GM21723 (cell line): Measurements from ENCODE around the gene CASZ1.

Experiments used
- ATAC-seq: cut with Tn5 transposase; IDR thresholded peaks from one replicate; pipeline ENCODE4 v1.9.1; 2021; ENCODE audit warnings: mild to moderate bottlenecking, moderate library complexity; ENCODE audit not compliant: unreplicated experiment

Gene CASZ1

DNA sequence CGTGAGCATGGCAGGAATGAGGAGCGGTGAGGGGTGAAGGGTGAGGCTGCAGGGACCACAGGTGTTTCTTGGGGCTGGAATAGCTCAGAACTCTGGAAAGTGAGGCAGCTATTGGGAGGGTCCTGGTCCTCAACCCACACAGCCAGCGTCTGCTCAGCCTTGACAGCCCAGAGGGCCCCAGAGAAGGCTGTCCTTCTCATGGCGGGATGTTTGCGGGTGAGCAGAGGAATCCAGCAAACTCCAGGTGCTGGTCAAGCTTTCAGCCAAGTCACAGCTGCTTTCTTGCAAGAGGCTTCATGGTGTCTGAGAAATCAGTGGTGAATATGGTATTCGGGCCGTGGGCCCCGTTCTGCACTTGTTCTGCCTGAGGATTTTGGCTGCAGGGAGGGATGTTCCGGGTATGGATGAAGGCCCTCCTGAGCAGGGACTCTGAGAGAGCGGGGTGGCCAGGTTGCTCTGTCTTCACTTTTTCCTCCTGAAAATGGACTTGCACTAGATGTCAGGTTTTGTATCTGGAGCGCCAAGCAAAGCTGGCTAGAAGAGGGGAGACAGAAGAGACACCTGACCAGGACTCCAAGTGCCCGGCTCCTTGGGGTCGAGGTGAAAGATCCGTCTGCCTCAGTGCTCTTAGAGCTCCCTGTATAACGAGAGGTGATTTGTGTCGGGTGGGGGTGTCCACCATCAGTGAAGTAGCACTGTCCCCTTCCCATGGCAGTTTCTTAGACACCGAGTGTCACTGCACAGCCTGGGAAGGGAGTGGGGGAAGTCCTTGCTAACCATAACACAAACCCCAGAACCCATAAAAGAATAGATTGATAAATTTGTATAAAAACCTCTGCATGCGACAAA lies 181.8 kb downstream of the CASZ1 start:
- no peak for ATAC-seq

DNA sequence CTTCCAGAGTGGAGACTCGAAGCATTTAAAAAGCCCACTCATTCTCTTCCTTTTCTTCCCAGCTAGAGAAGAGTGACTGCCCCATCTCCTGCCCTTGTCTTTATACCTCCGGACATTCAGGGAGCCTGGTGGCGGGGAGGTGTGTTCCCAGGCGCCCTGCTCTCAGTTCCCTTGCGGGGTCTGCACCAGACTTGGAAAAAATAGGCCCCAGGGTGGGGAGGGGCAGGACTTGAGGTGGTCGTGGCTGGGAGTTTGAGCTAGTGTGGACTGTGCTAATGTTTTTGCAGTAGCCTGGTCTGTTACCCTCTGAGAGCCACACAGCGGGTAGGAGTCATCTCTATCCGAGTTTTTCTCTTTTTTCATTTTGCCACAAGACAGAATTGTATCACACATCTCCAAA lies 182.6 kb downstream of the CASZ1 start:
- ATAC-seq = no peak

DNA sequence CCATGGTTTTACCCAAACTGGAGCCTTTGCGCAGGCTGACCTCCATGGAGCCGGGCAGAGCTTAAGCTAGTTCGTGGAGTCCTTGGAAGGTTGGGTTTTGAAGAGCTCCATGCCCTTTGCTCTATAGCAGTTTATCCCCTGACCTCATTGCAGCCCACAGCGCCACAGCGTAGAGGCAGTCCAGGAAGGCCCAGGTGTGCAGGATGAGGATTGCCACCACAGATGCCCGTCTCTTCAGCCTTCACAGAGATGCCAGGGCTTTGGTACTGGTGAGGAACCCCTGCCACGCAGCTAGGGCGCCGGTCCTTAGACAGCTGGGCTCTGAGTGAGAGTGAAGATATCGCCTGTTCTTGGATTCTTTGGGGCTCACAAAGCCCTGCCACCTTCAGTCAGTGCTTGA lies 183.1 kb downstream of the CASZ1 start:
- ATAC-seq = no peak

DNA sequence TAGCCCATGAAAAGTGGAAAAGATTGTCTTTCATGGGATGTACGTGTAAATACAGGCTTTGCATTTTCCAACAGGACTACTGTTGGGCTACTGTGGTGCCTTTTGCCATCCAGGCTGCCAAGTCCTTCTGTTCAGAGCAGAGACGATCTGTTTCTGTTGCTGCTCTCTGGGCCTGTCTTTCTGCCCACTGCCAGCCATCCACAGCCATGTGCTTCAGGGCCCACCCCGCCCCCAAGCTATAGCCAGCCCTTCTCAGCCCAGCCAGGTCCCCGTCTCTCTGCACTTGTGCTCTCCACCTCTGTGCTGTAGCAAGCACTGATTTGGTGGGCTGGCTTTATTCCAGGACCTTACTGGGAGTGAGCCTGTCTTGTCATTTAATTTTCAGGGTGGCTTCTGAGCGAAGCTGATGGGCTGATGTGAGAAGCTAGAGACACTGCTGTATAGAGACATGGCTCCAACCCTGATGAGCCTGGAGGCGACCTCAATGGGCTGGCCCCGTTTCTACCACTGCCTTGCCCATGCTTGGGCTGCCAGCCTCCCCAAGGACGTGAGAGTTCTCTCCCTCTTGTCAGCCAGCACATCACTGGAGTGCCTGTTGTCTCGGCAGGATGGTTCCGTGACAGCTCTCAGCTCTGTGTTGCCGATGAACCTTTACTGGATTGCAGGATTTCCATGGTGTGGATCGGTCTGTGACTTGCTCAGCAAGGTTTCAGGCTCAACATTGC lies 183.8 kb downstream of the CASZ1 start:
- ATAC-seq = no peak

DNA sequence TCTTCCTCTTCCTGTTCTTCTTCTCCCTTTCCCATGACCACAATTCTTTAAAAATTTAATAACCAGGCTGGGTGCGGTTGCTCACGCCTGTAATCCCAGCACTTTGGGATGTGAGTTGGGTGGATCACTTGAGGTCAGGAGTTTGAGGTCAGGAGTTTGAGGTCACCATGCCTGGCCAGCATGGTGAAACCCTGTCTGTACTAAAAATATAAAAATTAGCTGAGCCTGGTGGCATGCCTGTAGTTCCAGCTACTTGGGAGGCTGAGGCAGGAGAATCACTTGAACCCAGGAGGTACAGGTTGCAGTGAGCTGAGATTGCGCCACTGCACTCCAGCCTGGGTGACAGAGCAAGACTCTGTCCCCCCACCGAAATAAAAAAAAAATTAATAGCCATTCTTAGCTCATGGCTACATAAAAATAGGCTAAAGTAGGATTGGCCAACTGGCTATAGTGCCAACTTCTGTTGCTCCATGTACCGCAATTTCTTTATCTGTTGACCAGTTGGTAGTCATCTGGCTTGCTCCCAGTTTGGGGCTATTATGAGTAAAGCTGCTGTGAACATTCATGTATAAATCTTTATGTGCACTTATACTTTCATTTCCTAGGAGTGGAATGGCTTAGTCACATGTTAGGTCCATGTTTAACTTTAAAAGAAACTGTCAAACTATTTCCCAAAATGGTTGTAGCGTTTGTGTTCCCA lies 185.4 kb downstream of the CASZ1 start:
- no peak for ATAC-seq

DNA sequence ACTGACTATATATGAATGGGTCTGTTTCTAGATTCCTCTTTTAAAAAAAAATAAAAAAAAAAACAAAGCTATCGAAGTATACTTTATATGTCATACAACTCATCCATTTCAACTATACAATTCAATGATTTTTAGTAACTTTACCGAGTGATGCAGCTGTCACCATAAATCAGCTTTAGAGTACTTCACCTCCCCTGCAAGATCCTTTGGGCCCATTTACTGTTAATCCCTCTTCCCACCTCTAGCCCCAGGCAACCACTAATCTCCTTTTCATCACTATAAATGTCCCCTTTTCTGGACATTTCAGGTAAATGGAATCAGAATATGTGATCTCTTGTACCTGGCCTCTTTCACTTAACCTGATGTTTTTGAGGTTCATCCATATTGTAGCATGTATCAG lies 187.8 kb downstream of the CASZ1 start:
- ATAC-seq = no peak

DNA sequence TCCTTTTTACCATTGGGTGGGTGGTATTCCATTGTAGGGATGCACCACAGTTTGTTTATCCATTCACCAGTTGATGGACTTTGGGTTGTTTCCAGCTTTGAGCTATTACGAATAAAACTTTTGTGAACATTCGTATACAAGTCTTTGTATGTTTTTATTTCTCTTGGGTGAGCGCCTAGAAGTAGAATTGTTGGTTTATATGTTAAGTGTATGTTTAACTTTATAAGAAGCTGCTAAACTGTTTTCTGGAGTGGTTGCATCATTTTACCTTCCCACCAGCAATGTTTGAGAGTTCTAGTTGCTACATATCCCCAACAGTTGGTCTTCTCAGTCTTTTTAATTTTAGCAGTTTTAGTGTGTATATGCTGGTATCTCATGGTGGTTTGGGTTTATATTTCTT lies 189.2 kb downstream of the CASZ1 start:
- ATAC-seq = no peak

DNA sequence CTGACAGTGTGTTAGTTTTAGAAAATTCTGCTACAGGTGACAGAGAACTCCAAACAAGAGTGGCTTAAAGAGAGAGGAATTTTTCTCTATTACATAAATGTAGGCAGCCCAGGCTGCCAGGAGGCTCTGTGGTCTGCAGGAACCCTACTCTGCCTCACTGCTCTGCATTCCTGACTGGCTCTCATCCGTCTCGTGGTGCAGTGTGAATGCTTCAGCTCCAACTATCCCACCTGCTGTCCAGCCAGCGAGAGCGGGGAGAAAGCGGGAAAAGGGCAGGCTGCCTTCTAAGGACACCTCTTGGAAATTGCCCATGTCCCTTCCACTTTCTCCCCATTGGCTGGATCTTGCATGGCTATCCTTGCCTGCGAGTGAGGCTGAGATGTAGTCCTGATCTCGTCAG lies 190.4 kb downstream of the CASZ1 start:
- no peak for ATAC-seq

DNA sequence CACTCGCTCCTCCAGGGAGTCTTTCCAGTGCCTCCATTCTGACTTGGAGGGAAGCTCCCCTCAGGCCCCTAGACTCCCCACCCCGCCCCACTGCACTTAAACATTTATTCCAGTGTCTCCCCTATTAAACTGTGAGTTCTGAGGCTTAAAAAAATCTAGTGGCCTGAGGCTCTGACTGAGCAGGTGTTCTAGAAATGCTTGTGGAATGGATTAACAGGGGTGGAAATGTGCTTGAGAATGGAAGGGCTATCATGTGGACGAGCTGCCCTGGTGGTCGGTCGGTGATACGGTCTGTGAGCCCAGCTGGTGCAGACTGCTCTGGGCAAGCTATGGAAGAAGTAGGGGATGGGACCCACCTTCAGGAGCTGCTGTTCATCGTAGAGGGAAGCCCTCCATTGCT lies 191.5 kb downstream of the CASZ1 start:
- no peak for ATAC-seq

DNA sequence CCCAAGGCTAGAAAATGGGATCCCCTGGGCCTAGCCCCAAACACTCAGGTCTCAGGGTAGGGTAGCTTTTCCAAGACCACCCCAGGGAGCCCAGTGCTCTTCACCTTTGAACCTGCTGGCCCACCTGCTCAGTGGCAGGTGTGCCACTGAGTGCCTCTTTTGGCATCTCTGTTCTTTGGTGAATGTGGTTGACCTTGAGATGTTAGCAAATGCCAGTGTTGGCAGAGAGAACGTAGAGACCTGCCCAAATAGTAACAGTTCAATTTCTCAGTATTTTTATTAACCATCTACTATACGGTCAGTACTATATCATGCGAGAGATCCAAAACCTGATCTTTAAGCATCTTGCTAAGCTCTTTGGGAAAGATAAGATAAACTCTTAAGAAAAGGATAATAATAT lies 193.5 kb downstream of the CASZ1 start:
- ATAC-seq = no peak

DNA sequence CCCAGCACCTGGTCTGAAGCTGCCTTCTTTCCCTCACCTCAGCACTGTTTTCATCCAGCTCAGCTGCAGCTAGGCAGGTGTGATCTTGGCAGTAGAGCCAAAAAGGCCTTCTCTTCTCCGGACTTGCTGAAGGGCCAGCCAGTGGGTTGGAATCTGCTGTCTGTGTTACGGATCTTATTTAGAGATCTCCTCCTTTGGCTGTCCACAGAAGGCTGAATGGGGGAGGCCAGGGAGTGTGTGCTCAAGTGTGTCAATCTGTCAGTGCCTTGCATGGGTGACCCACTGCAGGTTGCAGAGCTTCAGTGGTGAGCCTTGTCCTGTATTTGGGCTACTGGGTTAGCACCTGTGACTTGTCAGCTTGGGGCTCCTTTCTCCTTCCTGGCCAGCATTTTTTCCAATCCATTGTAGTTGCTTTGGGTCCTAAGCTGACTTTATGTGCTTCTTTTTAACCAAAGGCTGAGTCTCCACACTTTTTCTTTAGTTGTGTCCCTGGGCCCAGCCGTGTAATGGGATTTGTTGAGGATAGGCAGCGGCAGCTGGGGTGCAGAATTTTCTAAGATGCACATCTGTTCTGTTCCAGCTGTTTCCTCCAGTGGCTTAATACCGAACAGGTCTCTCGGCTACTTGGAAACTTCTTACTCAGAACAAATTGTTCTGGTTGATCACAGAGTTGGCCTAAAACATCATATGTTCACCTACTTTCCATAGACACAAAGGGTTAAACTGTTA lies 194.9 kb downstream of the CASZ1 start:
- no peak for ATAC-seq

DNA sequence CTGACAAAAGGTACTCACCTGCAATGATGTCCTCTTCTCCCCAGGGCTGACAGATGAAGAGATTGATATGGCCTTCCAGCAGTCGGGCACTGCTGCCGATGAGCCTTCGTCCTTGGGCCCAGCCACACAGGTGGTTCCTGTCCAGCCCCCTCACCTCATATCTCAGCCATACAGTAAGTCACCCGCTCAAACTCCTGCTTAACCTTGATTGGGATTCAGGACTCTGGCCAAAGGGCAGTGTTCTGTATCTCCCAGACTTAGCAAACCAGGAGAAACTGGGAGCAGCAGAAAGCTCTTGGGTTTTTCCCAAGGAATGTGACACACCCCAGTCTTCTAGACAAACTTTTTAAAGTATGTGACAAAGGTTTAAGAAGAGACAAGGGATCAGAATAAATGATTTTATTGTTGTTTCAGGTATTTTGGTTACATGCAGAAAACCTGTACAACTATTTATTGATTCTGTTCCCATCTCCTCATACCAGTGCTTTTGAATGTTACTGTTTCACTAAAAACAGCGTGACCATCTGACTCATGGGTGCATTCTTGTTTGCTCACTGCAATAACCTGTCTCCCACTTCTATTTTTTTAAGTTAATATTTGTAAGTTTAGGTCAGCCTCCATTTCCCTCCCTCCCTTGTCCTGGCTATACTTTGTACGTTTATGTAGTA lies 197.1 kb downstream of the CASZ1 start:
- ATAC-seq = no peak

DNA sequence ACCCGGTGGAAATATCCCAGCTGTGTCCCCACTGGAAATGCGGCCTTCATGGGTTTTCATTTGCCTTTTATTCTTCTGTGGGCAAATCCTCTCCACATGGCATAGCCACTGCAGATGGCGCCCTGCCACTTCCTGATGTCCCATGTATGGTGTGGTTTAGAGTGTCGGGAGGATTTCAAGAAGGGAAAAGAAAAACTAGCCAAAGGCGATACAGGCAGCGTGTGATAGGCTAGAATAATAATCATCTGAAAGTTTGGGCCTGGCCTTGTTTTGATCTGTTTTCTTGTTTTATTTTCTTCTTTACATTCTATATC lies 198.1 kb downstream of the CASZ1 start:
- ATAC-seq = no peak

DNA sequence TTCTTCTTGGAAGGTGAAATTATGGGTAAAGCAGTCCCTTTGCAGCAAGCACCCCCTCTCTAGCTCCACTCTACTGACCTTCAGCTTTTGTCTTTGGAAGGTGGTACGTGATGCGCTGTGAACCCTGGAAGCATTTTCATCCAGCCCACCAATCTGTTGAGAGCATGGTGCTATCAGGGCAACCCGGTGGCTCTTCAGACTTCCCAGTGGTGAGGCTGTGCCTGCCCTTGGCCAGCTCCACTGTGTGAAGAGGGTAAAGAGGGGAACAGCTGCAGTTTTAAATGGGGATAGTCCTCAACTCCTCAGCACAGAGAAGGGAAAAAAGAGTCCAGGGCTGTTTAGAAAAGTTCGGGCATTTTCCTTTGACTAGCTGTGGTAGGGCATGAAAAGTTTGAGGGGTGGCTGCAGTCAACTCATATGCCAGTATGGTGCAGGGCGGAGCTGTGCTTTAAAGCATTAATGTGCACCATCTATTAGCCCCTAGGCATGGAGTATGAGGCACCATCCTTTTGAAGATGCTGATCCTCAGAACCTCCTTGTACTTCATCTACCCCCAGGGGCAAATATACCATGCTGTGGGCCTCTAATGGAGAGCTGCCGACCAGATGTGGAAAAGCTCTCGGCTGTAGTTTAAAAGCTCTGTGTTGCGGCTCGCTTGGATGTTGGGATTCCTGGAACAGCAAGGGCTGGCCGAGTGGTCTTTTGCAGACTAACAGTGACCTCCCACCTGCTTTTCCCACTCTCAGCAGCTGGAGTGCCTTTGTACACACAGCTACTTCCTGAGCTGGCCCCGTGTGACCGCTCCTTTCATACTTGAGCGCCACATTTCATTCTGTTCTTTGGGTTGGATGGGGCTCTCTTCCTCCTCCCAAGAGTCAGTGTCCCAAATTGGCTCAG lies 198.7 kb downstream of the CASZ1 start:
- ATAC-seq = no peak

DNA sequence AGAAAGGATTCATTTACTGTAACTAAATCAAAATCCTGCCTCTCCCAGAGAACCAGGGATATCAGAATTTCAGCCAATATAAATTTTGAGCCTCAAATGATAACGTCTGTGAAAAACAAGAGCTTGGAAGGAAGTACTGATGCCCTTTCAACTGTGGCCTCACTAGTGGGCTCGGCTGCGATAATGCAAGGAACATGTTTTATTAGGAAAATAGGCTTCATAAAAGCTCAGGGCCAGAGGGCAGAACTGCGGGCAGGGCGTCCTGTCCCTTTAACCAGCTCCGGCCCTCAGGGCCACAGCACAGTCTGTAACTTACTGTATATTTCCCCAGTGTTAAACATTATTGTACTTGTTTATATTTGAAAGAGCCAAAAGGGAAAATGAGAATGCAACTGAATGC lies 199.7 kb downstream of the CASZ1 start:
- ATAC-seq = no peak

DNA sequence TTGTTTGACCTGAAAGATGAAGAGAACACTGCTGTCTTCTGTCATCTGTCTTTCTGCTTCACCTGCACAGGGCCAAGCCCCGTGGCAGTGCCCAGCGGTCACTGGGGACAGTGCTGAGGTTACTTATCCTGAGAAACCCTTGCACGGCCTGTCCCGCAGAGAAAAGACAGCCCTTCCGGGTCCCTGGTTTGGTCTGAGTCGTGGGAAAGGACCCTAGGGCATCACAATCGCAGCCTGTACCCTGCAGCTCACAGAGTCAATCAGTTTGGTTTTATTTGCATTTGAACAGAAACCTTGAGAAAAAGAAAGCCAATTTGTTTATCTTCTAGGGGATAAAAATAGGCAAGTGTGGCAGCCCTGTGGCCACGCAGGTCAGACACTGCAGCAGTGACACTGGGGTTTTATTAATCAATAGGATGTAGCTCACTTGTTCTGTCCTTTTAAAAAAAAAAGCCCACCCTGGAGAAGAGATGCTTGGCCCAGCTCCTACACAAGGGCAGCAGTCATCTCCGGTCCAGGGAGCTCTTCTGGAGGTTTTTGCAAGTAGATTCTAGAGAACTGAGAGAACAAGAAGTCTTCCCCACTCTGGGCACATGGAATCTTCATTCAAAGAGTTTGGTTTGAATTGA lies 201.7 kb downstream of the CASZ1 start:
- ATAC-seq = no peak

DNA sequence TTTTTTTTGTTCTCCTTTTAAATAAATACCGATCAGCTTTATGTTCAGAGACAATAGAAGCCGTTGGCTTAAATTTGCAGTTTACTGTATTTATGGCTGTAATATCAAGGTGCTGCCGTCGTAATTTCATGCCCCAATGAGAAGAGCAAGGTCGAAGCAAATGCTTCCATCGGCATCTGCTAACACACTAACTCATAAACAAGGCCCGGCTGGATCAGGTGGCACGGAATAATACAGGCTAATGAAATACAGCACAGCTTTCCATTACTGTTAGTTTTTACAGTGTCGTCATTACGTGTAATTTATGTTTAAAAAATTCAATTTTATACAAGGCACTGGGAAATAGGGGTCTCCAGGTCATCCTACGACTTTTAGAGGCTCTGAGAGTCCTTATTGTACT lies 202.7 kb downstream of the CASZ1 start:
- no peak for ATAC-seq

DNA sequence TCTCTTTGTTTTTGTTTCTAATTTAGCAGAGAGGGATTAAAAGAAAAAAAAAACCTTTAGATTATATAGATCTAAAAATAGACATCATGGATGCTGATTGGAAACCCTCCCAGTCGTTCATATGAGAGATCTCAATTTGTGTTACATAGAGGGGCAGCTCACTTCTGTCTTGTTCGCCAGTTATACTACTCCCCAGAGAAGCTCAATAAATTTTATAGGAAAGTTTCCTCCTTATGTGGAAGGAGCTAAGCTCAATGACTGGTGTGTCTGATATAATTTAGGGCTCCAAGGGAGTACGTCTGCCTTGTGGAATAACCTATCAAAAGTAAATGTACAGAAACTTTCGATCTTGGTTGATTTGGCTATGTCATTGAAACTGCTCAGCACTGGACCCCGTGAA lies 204.1 kb downstream of the CASZ1 start:
- ATAC-seq = no peak

DNA sequence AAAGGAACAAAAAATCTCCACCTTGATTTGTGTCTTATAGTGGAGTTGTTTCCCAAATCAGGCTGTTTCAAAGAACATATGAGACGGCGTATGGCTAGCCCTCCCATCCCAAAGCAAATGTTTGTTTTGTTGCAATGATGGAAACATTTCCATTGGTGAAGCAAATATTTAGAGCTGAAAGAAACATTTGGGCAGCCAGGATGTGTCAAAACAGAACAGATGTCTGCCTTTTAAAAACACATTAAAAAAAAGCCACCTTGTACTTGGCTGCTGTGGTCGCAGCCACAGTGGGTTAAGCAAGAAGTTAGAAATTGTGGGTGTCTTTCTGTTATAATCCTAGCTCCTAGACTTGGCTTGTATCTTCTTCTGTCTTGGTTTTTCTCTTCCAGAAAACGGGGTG lies 205.4 kb downstream of the CASZ1 start:
- ATAC-seq = no peak
